Iris pigment epithelial cell (primary cell): ENCODE measurements around the gene MLIP.
A peak's percentile ranks its signal among the peaks of the same experiment; 100 is the strongest.

Experiments used
- DNase-seq: peaks from one replicate; pipeline ENCODE4 v3.0.0-alpha.2; 2011; ENCODE audit warnings: low read depth

The MLIP gene

GRCh38 chr6:54285595-54285994, 174.4 kb downstream of the MLIP start:
- DNase-seq: no peak

- peak; percentile 23 for DNase-seq
Observed at GRCh38 chr6:54286141-54286540, 174.9 kb downstream of the MLIP start.

GRCh38 chr6:54288474-54288873, 177.2 kb downstream of the MLIP start:
- DNase-seq: peak; percentile 40

GRCh38 chr6:54289426-54289825, 178.2 kb downstream of the MLIP start:
- no peak for DNase-seq

- peak; percentile 84 for DNase-seq
Observed at GRCh38 chr6:54291146-54291545, 179.9 kb downstream of the MLIP start.

- DNase-seq: peak; percentile 78
Observed at GRCh38 chr6:54291738-54292137, 180.5 kb downstream of the MLIP start.

GRCh38 chr6:54294965-54295532, 183.8 kb downstream of the MLIP start:
- DNase-seq: no peak

- DNase-seq: peak; percentile 58
Observed at GRCh38 chr6:54299542-54300269, 188.5 kb downstream of the MLIP start.

- no peak for DNase-seq
Observed at GRCh38 chr6:54301770-54302169, 190.5 kb downstream of the MLIP start.

GRCh38 chr6:54307439-54307910, 196.2 kb downstream of the MLIP start:
- DNase-seq: no peak

GRCh38 chr6:54308289-54308985, 197.2 kb downstream of the MLIP start, which contains the start of gene TINAG:
TSS of gene TINAG (plus strand) at chr6:54308441. CDS start at chr6:54308551, 110 bp downstream.
- DNase-seq: no peak

GRCh38 chr6:54308986-54309315, 197.7 kb downstream of the MLIP start:
- DNase-seq: no peak

- no peak for DNase-seq
Observed at GRCh38 chr6:54310377-54311152, 199.3 kb downstream of the MLIP start.

- DNase-seq: no peak
Observed at GRCh38 chr6:54315656-54316055, 204.4 kb downstream of the MLIP start.
